Measurements from ENCODE around the gene CCNO. TPM values are rescaled to one million over a fixed set of nuclear protein-coding genes. Genes with fewer than 3 reads are reported as not detected.
A peak's percentile ranks its signal among the peaks of the same experiment; 100 is the strongest.

Gene CCNO
- total RNA-seq, 1 donor from 2014 or later = 0.10 TPM

- Mint-ChIP-seq H3K27me3 (ENCODE audit: insufficient read depth) (peaks cover 80% of the 10 kb centered on the region), H3K9me3 (peaks cover 4% of the 10 kb centered on the region), H3K4me1 (ENCODE audit: low read depth) (peaks cover 39% of the 10 kb centered on the region), H3K4me3 (peak overlapping the region; percentile 62), H3K36me3 (ENCODE audit: low read depth) (no peaks in the 10 kb centered on the region), H3K27ac (peak overlapping the region; percentile 23)
- no peak for DNase-seq (ENCODE audit: low spot score)
- intact Hi-C loops (cut with micrococcal nuclease) = loop anchor here (5.0 to 10.0 kb wide), 3 partner anchors 333 to 1736 kb away; partner anchors contain the start of genes ARL15 and FST
Observed at GRCh38 chr5:55220433-55221185, 12.8 kb downstream of the CCNO start.

- intact Hi-C loops (cut with micrococcal nuclease) = loop anchor here (2.0 to 10.0 kb wide), 4 partner anchors 13 to 1735 kb away; partner anchors contain the start of genes ARL15, CCNO and FST
- H3K4me1 Mint-ChIP-seq (ENCODE audit: low read depth) = peaks cover 39% of the 10 kb centered on the region
Observed at GRCh38 chr5:55219770-55220169, 13.6 kb downstream of the CCNO start.

GRCh38 chr5:55218967-55219366, 14.4 kb downstream of the CCNO start:
- H3K36me3 Mint-ChIP-seq (ENCODE audit: low read depth) = no peaks in the 10 kb centered on the region
- H3K4me1 Mint-ChIP-seq (ENCODE audit: low read depth) = peaks cover 35% of the 10 kb centered on the region
- no peak overlapping the region for H3K4me3 Mint-ChIP-seq
- intact Hi-C loops (cut with micrococcal nuclease) = loop anchor here (2.0 kb wide), 1 partner anchor 14 kb away; the partner anchor contains the start of gene CCNO
- H3K27ac Mint-ChIP-seq = no peak overlapping the region
- peaks cover 4% of the 10 kb centered on the region for H3K9me3 Mint-ChIP-seq
- DNase-seq (ENCODE audit: low spot score) = no peak
- peaks cover 68% of the 10 kb centered on the region for H3K27me3 Mint-ChIP-seq (ENCODE audit: insufficient read depth)

More at GRCh38 chr5:55219770-55220169, 13.6 kb downstream of the CCNO start:
- Mint-ChIP-seq H3K4me3 (peak overlapping the region; percentile 7), H3K27me3 (ENCODE audit: insufficient read depth) (peaks cover 76% of the 10 kb centered on the region), H3K36me3 (ENCODE audit: low read depth) (no peaks in the 10 kb centered on the region), H3K27ac (no peak overlapping the region), H3K9me3 (peaks cover 4% of the 10 kb centered on the region)
- no peak for DNase-seq (ENCODE audit: low spot score)

GRCh38 chr5:55211184-55211874, 22.1 kb downstream of the CCNO start:
- H3K4me3 Mint-ChIP-seq = no peak overlapping the region
- intact Hi-C loops (cut with micrococcal nuclease) = no loop called here
- no peaks in the 10 kb centered on the region for H3K36me3 Mint-ChIP-seq (ENCODE audit: low read depth)
- H3K27ac Mint-ChIP-seq = no peak overlapping the region
- DNase-seq (ENCODE audit: low spot score) = no peak
- peaks cover 7% of the 10 kb centered on the region for H3K4me1 Mint-ChIP-seq (ENCODE audit: low read depth)
- H3K27me3 Mint-ChIP-seq (ENCODE audit: insufficient read depth) = peaks cover 34% of the 10 kb centered on the region
- H3K9me3 Mint-ChIP-seq = no peaks in the 10 kb centered on the region

GRCh38 chr5:55205001-55205400, 28.4 kb downstream of the CCNO start:
- peaks cover 42% of the 10 kb centered on the region for H3K27me3 Mint-ChIP-seq (ENCODE audit: insufficient read depth)
- H3K4me3 Mint-ChIP-seq = no peak overlapping the region
- H3K9me3 Mint-ChIP-seq = peaks cover 3% of the 10 kb centered on the region
- H3K27ac Mint-ChIP-seq = no peak overlapping the region
- peaks cover 7% of the 10 kb centered on the region for H3K4me1 Mint-ChIP-seq (ENCODE audit: low read depth)
- intact Hi-C loops (cut with micrococcal nuclease) = no loop called here
- no peak for DNase-seq (ENCODE audit: low spot score)
- no peaks in the 10 kb centered on the region for H3K36me3 Mint-ChIP-seq (ENCODE audit: low read depth)

GRCh38 chr5:55191165-55191564, 42.2 kb downstream of the CCNO start:
- Mint-ChIP-seq H3K27ac (no peak overlapping the region), H3K27me3 (ENCODE audit: insufficient read depth) (peaks cover 70% of the 10 kb centered on the region), H3K36me3 (ENCODE audit: low read depth) (no peaks in the 10 kb centered on the region), H3K4me1 (ENCODE audit: low read depth) (no peaks in the 10 kb centered on the region), H3K4me3 (no peak overlapping the region), H3K9me3 (no peaks in the 10 kb centered on the region)
- no peak for DNase-seq (ENCODE audit: low spot score)
- intact Hi-C loops (cut with micrococcal nuclease) = no loop called here

GRCh38 chr5:55188656-55189540, 44.5 kb downstream of the CCNO start:
- H3K27me3 Mint-ChIP-seq (ENCODE audit: insufficient read depth) = peaks cover 64% of the 10 kb centered on the region
- no peak overlapping the region for H3K27ac Mint-ChIP-seq
- intact Hi-C loops (cut with micrococcal nuclease) = no loop called here
- H3K9me3 Mint-ChIP-seq = no peaks in the 10 kb centered on the region
- H3K4me1 Mint-ChIP-seq (ENCODE audit: low read depth) = no peaks in the 10 kb centered on the region
- no peaks in the 10 kb centered on the region for H3K36me3 Mint-ChIP-seq (ENCODE audit: low read depth)
- DNase-seq (ENCODE audit: low spot score) = no peak
- H3K4me3 Mint-ChIP-seq = no peak overlapping the region

GRCh38 chr5:55187370-55187769, 46.0 kb downstream of the CCNO start:
- Mint-ChIP-seq H3K4me1 (ENCODE audit: low read depth) (no peaks in the 10 kb centered on the region), H3K36me3 (ENCODE audit: low read depth) (no peaks in the 10 kb centered on the region), H3K9me3 (no peaks in the 10 kb centered on the region), H3K27ac (no peak overlapping the region), H3K27me3 (ENCODE audit: insufficient read depth) (peaks cover 62% of the 10 kb centered on the region), H3K4me3 (no peak overlapping the region)
- no peak for DNase-seq (ENCODE audit: low spot score)
- intact Hi-C loops (cut with micrococcal nuclease) = no loop called here

Other genes starting within 250 kb of the CCNO start
- not detected in 2 replicates for gene ESM1, start 248.0 kb downstream of the CCNO start, total RNA-seq
- 6.2 and 7.0 TPM in 2 replicates for gene GZMK, start 209.4 kb downstream of the CCNO start, total RNA-seq
- gene GZMA, start 131.0 kb downstream of the CCNO start, total RNA-seq = 88.1 and 93.7 TPM in 2 replicates
- not detected in 2 replicates for gene GPX8, start 73.4 kb downstream of the CCNO start, total RNA-seq
- gene CDC20B, start 60.4 kb downstream of the CCNO start, total RNA-seq = not detected in 2 replicates
- 0.10 TPM in 1 of 2 replicates, not detected in the other for gene MCIDAS, start 6.3 kb downstream of the CCNO start, total RNA-seq
- gene DHX29, start 74.1 kb upstream of the CCNO start, total RNA-seq = 20.3 and 22.3 TPM in 2 replicates
- gene MTREX, start 74.4 kb upstream of the CCNO start, total RNA-seq = 110 and 122 TPM in 2 replicates

Measured in activated T-helper 1 cell treated with anti-CD3 and anti-CD28 coated beads, Interleukin-12 subunit alpha, Interleukin-12 subunit beta, Interleukin-2, Interleukin-4 antibody, amounts not matched to agents 30 ng/mL and 10 ng/mL and 1 ng/mL, durations not matched to agents 14 hours and 24 hours and 36 hours (primary cell).